Thyroid gland (tissue), 4 donors: ENCODE results near the gene DTNBP1.

ENCODE experiments used
- CTCF ChIP-seq, 6 experiments: fragments of 200-600 bp in 3 of 6; fragments of 450-650 bp in 3 of 6; sonication (generic) in 3 of 6; IDR thresholded peaks; one replicate each; pipeline ENCODE4 v1.5.1; 2016 to 2019; ENCODE audit warnings: antibody characterized with exemption in 6 of 6, mild to moderate bottlenecking in 2 of 6, inconsistent platforms in 1 of 6, moderate library complexity in 1 of 6
- POLR2A ChIP-seq, 2 donors: fragments of 450-650 bp; IDR thresholded peaks; one replicate each; pipeline ENCODE4 v1.6.1; 2017; ENCODE audit warnings: antibody characterized with exemption in 2 of 2, mild to moderate bottlenecking in 2 of 2, moderate library complexity in 1 of 2

- TF ChIP-seq POLR2A (IDR thresholded peaks at IDR 0.05) (no peak), CTCF (IDR thresholded peaks at IDR 0.05) (no peak)
These were observed 108.1 kb downstream of the DTNBP1 start for GRCh38 chr6:15554728-15555100.
